Activated CD4-positive, alpha-beta T cell treated with anti-CD3 and anti-CD28 coated beads, Interleukin-2, amount 50 U/mL, for 1 hour (primary cell): ENCODE data around the gene ZFYVE9.
"Not testable (repeated sequence)": the region's sequence is repeated elsewhere in the genome, so short reads cannot be mapped to it uniquely, and the experiment has no call there.

Experiments
- DNase-seq: peaks from one replicate; pipeline ENCODE4 v3.0.0-alpha.2; 2020

The ZFYVE9 gene

GRCh38 chr1:52345252-52345651, 203.4 kb downstream of the ZFYVE9 start:
- DNase-seq: no peak

GRCh38 chr1:52346653-52347052, 204.8 kb downstream of the ZFYVE9 start:
- no peak for DNase-seq

GRCh38 chr1:52348704-52349300, 206.9 kb downstream of the ZFYVE9 start:
- no peak for DNase-seq

- no peak for DNase-seq
These were observed 210.8 kb downstream of the ZFYVE9 start for GRCh38 chr1:52352690-52353089.

DNA sequence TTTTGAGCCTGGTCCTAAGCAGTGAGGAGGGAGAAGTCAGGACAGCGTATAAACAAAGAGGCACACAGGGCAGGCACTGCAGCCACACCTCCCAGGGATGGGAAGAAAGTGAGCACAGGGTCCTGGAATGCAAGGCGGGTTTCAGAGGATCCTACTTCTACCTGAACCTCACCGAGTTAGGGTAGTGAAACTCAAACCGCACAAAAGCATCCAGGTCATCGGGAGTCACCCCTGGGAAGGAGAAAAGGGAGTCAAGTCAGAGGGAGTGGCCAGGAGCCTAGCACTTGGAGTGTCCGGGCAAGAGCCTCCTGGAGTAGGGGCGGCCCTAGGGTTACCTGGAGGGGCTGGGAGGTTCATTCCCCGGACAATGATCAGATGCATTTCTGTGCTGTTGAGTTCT, 213.5 kb downstream of the ZFYVE9 start:
- DNase-seq: no peak

DNA sequence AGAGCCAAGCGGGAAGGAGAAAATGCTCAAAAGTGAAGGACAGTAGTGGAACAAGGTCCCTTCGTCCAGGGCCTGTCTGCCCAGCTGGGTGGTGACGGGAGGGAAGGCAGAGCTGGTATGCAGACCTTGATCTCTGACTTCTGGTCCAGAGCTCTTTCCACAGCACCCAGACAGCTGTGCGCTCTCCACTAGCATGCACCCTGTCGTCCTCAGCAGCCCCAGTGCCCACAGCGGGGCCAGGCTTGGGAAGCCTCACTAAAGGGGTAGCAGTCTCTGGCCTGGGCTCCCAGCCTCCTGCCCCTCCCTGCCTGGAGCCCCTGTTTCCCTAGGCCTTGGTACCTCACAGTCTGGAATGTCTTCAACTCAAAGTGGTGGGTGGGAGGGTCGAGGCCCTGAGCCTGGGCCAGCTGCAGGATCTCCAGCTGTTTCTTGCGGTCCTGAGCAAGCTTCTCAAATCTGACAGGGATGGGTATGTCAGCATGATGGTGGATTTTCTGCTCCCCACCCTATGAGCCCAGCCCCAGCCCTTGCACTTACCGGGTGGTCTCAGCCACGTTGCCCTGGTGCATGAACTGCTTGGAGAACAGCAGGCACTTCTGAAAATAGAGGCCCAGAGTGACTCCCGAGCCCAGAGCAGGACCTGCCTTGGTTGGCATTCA, 214.1 kb downstream of the ZFYVE9 start:
- no peak for DNase-seq

DNA sequence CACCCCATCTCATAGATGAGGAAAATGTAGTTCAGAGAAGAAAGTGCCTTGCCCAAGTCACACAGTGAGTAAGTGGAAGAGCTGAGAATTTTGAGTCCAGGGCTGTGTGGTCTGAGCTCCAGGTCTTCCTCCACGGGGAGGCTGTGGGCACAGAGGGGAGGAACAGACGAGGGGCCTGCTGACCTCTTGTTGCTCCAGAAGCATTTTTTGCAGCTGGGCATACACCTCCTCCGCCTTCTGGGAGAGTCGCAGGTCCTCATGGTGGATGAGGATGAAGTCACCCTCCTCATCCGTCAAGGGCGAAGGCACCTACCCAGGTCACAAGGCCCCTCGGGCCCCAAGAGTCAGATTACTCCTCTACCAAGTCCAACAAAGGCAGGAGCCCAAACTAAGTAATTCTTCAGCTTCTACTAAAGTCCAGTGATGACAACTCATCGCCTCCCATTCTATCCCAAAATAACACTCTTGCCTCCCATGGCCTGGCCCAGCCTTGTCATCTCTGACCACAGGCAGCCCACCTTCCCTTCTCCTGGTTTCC, 215.0 kb downstream of the ZFYVE9 start:
- no peak for DNase-seq

- no peak for DNase-seq
These were observed 215.5 kb downstream of the ZFYVE9 start for GRCh38 chr1:52357397-52357796.

DNA sequence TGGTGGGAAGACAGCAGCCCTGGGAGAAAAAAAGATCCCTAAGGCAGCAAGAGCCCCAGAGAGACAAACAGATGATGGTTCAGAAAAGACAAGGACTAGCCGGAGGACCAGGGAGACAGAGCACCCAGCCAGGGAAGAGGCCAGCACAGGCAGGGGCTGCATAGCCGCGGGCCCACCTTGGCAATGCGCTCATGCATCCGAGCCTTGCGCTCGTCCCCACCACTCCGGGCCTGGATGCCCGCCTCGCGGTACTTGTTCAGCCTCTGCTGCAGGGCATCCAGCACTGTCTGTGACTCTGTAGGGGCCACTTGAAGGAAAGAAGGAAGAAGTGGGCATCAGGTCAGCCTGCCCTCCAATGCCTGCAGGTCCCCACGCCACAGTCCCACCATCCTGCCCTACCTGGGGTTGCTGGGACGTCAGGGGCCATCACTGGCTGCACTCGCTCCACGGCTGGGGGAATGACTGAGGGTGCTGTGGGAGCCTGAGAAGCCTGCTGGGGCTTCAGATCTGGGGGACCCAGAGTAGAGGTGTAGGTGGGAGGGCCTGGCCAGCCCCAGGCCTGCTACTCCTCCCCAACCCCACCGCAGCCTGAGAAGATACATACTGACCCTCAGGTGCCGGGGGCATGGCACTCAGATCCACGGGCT, 217.1 kb downstream of the ZFYVE9 start:
- no peak for DNase-seq

GRCh38 chr1:52359676-52360594, 218.0 kb downstream of the ZFYVE9 start:
- DNase-seq: no peak

DNA sequence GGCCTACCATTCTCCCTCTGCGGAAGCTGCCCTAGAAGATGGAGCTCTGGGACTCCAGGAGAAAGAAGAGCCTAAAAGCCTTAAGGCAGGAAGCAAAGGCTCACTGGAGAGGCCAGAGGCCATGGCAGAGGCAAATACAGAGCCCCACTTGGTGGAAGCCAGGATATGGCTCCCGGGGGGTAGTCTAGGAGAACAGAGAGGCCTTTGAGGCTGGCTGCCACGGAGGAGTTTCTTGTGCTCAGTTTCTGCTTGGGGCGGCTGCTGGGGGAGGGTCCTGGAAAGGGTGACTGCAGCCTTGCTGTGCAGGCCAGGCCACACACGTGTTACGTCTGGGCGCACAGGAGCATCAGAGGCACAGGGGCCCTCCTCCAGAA, 218.7 kb downstream of the ZFYVE9 start:
- no peak for DNase-seq

GRCh38 chr1:52364235-52364839, 222.4 kb downstream of the ZFYVE9 start:
- DNase-seq: no peak

DNA sequence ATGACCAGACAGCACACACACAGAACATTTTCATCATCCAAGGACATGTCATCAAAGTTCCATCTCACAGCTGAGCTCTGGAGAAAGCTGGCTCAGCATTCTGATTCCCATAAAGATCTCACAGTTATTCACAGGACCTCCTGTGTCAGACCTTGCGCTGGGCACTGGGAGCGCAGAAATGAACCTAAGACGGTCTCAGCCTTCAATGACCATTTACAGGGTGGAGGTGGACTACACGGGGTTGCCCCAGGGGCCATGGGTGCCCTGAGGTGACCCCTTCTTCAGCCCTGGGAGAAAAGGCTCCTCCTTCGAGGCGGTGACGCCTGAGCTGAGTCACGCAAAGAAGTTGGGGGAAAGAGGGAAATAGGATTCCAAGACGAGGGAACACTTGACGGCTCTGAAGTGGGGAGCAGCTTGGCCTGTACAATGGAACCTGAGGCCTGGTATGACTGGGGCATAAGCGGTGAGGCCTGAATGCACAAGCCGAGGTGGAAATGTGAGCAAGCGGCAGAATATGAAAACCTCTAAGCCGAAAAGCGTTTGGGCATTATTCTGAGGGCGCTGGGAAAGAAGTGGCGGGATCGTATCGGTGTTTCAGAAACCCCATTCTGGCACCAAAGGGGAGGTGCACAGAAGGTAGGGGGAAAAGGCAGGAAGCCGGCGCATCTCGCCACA, 223.3 kb downstream of the ZFYVE9 start:
- peak; percentile 13 for DNase-seq

DNA sequence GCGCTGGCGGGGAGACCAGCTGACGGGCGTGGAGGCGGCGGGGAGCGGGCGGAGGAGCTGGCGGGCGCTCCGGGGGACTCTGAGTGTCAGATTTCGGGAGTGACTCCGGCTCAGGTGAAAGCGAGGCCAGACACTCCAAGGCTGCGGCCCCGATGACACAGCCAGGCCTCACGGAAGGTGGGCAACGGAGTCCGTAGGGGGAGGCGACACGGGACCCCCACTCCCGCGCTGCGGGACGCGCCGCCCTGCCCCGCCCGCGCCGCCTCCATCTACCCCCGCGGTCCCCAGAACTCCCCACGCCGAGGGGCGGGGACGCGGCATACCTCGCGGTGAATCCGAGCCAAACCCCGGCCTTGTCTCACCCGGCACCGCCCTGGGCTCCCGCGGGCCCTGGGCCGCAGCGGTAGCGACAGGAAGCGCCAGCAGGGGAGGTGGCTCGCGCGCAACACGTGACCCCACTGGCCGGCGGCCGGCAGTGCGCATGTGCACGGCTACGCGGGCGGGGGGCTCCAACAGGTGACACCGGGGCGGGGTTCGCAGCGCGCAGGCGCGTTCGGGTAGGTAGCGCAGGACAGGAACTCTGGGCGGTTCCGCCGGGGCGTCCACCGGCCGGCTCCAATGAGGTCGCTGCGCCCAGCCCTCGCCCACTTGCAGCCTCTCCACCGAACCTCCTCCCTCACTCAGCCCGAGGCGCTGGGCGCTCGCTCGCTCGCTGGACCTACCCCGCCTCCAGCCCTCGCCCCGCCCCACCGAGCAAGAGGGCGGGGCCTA, 224.0 kb downstream of the ZFYVE9 start, which contains the start of gene CC2D1B:
CC2D1B (minus strand) TSS at position 460 of the 771 bp plus-strand sequence. CDS start 1,585 bp downstream, outside the sequence.
- DNase-seq: peak; percentile 99

DNA sequence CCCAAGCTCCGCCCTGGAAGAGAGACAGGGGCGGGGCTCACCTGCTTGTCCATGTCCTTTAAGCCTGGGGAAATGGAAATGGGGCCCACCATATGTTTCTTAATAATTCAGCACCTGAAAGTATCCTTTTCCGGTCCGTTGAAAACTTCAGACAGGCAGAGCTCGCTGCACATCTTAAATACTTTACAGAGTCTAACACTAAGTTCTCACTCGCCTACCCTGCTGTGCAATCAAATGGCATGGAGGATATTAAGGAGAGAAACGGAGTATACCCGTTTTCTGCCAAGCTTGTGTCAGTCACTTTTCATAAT, 224.6 kb downstream of the ZFYVE9 start:
- no peak for DNase-seq

DNA sequence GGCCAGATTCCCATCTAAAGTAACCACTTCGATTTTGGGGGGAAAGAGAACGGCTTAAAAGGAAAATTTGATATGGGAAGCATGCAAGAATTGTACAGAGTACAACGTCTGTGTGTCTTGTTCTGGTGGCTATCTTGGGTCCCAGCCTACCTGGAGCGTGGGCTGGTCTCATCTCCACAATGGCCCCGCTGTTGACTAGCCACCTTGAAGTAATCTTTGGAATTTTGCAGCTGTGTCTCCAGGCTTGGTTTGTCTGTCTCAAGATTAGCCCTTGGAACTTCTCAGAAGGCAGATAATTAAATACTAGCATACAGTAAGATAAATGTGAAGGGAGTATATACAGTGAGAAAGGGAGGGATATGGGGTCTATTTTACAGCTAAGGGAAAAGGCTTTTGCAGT, 225.4 kb downstream of the ZFYVE9 start:
- DNase-seq: no peak

GRCh38 chr1:52368383-52369172, 226.7 kb downstream of the ZFYVE9 start:
- peak; percentile 54 for DNase-seq

GRCh38 chr1:52369851-52370250, 228.0 kb downstream of the ZFYVE9 start:
- not testable (repeated sequence) for DNase-seq

- no peak for DNase-seq
These were observed 243.5 kb downstream of the ZFYVE9 start for GRCh38 chr1:52385376-52385775.

DNA sequence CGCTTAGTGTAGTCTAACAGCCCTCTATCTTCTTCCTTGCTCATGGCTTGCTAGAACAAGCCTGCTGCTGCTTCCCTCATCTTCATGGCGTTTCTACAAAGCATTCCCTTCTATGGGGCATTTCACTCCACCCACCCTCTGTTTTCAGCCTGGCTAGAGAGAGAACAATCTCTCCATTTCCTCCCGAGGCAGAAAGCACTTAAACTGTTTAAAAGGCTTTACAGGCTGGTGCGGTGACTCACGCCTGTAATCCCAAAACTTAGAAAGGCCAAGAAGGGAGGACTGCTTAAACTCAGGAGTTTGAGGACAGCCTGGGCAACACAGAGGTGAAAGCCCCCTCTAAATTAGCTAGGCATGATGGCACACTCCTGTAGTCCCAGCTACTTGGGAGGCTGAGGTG, 244.6 kb downstream of the ZFYVE9 start:
- no peak for DNase-seq
